WTC11 (cell line): ENCODE results near the gene RAPGEF5. TPM values are rescaled to one million over a fixed set of nuclear protein-coding genes. Genes with fewer than 3 reads are reported as not detected.

ENCODE experiments used
- ATAC-seq: fragments of 200-7000 bp; cut with Tn5 transposase; 2 replicates; pipeline ENCODE4 v1.10.0; 2021; ENCODE audit warnings: mild to moderate bottlenecking, moderate library complexity
- CTCF ChIA-PET: fragments of 300-600 bp; sonication (Branson Sonifier 250); formaldehyde crosslinking; loops from one replicate; lab custom pipeline; 2021; ENCODE audit warnings: antibody characterized with exemption; lab: Charles Lee
- POLR2A ChIA-PET: fragments of 350-600 bp; sonication (Branson Sonifier 250); formaldehyde crosslinking; loops from one replicate; lab custom pipeline; 2021; ENCODE audit warnings: antibody characterized with exemption; lab: Charles Lee
- DNase-seq: peaks from one replicate; pipeline ENCODE4 v3.0.0; 2021; ENCODE audit warnings: low spot score
- H3K27ac Mint-ChIP-seq: 2 replicates; pipeline ENCODE4 v1.8.0; 2021; ENCODE audit warnings: mixed read lengths
- H3K27me3 Mint-ChIP-seq: 2 replicates; pipeline ENCODE4 v1.8.0; 2021; ENCODE audit warnings: low read depth, mild to moderate bottlenecking, moderate library complexity, mixed read lengths
- H3K36me3 Mint-ChIP-seq: 2 replicates; pipeline ENCODE4 v1.8.0; 2021; ENCODE audit warnings: mixed read lengths
- H3K4me1 Mint-ChIP-seq: 2 replicates; pipeline ENCODE4 v1.8.0; 2022; ENCODE audit warnings: mixed read lengths
- H3K4me3 Mint-ChIP-seq: 2 replicates; pipeline ENCODE4 v1.8.0; 2021; ENCODE audit warnings: mild to moderate bottlenecking, moderate library complexity, mixed read lengths
- H3K9me3 Mint-ChIP-seq: 2 replicates; pipeline ENCODE4 v1.8.0; 2021; ENCODE audit warnings: mixed read lengths
- JUN ChIP-seq: sonication (generic); formaldehyde crosslinking; IDR thresholded peaks from 2 replicates; pipeline ENCODE4 v1.8.0; 2023; ENCODE audit warnings: mild to moderate bottlenecking, missing genetic modification reagents
- KAT7 ChIP-seq: sonication (generic); formaldehyde crosslinking; IDR thresholded peaks from 2 replicates; pipeline ENCODE4 v1.8.1; 2023; ENCODE audit warnings: missing genetic modification reagents, mild to moderate bottlenecking, borderline replicate concordance
- OVOL2 ChIP-seq: fragments of 250-450 bp; sonication (Bioruptor Pico); IDR thresholded peaks from 2 replicates; pipeline ENCODE4 v1.9.0; 2021; ENCODE audit warnings: mild to moderate bottlenecking, borderline replicate concordance
- SP1 ChIP-seq: sonication (generic); formaldehyde crosslinking; conservative IDR thresholded peaks from 2 replicates; pipeline ENCODE4 v1.8.1; 2022; ENCODE audit warnings: missing genetic modification reagents
- ZBTB21 ChIP-seq: sonication (generic); formaldehyde crosslinking; IDR thresholded peaks from 2 replicates; pipeline ENCODE4 v1.8.1; 2023; ENCODE audit warnings: mild to moderate bottlenecking, missing genetic modification reagents, borderline replicate concordance
- ZNF317 ChIP-seq: sonication (generic); formaldehyde crosslinking; IDR thresholded peaks from 2 replicates; pipeline ENCODE4 v1.8.1; 2023; ENCODE audit warnings: low read depth, mild to moderate bottlenecking, moderate library complexity, missing genetic modification reagents, borderline replicate concordance
- total RNA-seq: library from RNA; stranded (reverse); gene quantifications from 3 replicates; pipeline ENCODE4 v1.2.3, GENCODE V29; 2021
- TF ChIP-seq, protein P1 (sequence below): sonication (generic); formaldehyde crosslinking; IDR thresholded peaks from 2 replicates; pipeline ENCODE4 v1.8.1; 2023; ENCODE audit warnings: mild to moderate bottlenecking, missing genetic modification reagents
- TF ChIP-seq, protein P2 (sequence below): sonication (generic); formaldehyde crosslinking; IDR thresholded peaks from 2 replicates; pipeline ENCODE4 v1.8.1; 2023; ENCODE audit warnings: mild to moderate bottlenecking, missing genetic modification reagents, moderate library complexity
- TF ChIP-seq, protein P3 (sequence below): fragments of 200-600 bp; IDR thresholded peaks from 2 replicates; pipeline ENCODE4 v1.8.0; 2022; ENCODE audit warnings: antibody characterized with exemption
- TF ChIP-seq, protein P4 (sequence below): fragments of 250-450 bp; sonication (Bioruptor Pico); IDR thresholded peaks from 2 replicates; pipeline ENCODE4 v1.9.0; 2021; ENCODE audit warnings: mild to moderate bottlenecking
- TF ChIP-seq, protein P5 (sequence below): sonication (generic); formaldehyde crosslinking; IDR thresholded peaks from 2 replicates; pipeline ENCODE4 v1.8.0; 2022; ENCODE audit warnings: mild to moderate bottlenecking, missing genetic modification reagents
- TF ChIP-seq, protein P6 (sequence below): fragments of 250-450 bp; sonication (Bioruptor Pico); IDR thresholded peaks from 2 replicates; pipeline ENCODE4 v1.9.0; 2021; ENCODE audit warnings: mild to moderate bottlenecking, borderline replicate concordance

RAPGEF5 gene
- total RNA-seq, 1 experiment from 2014 or later: 12.3 TPM

DNA sequence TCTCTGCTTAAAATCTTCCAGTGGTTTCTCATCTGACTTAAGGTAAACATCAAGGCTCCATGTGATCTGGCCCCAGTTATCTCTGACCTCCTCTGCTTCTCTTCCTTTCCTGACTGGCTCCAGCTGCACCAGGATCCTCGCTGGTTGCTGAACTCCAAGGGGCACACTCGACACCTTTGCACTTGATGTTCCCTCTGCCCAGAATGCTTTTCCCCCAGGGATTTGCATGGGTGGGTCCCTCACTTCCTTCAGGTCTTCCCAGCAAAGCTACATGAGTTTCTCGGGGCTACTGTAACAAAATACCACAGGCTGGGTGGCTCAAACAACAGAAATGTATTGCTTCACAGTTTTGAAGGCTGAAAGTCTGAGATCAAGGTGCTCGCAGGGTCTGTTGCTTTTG, 245.3 kb downstream of the RAPGEF5 start (continued):
- no peak for TF ChIP-seq ZNF317 (CRISPR knock-in tag)
- TF ChIP-seq OVOL2 (CRISPR knock-in tag): no peak
- TF ChIP-seq, protein P1, sequence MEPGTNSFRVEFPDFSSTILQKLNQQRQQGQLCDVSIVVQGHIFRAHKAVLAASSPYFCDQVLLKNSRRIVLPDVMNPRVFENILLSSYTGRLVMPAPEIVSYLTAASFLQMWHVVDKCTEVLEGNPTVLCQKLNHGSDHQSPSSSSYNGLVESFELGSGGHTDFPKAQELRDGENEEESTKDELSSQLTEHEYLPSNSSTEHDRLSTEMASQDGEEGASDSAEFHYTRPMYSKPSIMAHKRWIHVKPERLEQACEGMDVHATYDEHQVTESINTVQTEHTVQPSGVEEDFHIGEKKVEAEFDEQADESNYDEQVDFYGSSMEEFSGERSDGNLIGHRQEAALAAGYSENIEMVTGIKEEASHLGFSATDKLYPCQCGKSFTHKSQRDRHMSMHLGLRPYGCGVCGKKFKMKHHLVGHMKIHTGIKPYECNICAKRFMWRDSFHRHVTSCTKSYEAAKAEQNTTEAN (CRISPR knock-in tag): no peak
- no peak for TF ChIP-seq JUN (CRISPR knock-in tag)

DNA sequence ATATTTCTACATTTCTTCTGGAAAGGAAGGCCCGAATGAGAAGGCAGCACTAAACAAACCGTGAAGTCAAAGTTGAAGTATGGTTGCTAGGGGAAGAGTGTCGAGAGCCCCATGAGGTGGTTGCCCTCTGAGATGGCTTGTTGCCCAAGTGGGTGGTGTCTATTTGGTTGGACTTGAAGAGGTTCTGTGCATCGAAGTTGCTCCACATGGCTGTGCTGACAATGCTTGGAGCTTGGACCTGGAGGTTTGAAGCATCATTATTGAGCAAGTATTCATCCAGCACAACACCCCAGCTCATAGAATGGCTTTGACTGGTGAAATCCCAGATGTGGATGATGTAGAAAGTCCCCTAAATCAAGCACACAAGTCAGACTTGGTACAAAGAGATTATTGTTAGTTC, 246.1 kb downstream of the RAPGEF5 start:
- DNase-seq: no peak
- Mint-ChIP-seq H3K36me3 (no peaks in the 10 kb centered on the region), H3K4me3 (no peak overlapping the region), H3K9me3 (no peaks in the 10 kb centered on the region), H3K4me1 (peaks cover 3% of the 10 kb centered on the region; the same call in 1 of the 2 replicates), H3K27me3 (no peaks in the 10 kb centered on the region), H3K27ac (no peak overlapping the region)
- ChIA-PET POLR2A (no interaction called here), CTCF (interaction anchor here (0.8 to 2.8 kb wide), 9 partner anchors 15 to 390 kb away, joined by 3 to 20 read pairs (median 10); partner anchors contain the start of gene STEAP1B)
- no peak for ATAC-seq
- TF ChIP-seq KAT7 (no peak), ZBTB21 (CRISPR knock-in tag) (no peak), SP1 (CRISPR knock-in tag) (no peak)
- TF ChIP-seq, protein P2, sequence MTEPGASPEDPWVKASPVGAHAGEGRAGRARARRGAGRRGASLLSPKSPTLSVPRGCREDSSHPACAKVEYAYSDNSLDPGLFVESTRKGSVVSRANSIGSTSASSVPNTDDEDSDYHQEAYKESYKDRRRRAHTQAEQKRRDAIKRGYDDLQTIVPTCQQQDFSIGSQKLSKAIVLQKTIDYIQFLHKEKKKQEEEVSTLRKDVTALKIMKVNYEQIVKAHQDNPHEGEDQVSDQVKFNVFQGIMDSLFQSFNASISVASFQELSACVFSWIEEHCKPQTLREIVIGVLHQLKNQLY (CRISPR knock-in tag): no peak
- TF ChIP-seq, protein P3, sequence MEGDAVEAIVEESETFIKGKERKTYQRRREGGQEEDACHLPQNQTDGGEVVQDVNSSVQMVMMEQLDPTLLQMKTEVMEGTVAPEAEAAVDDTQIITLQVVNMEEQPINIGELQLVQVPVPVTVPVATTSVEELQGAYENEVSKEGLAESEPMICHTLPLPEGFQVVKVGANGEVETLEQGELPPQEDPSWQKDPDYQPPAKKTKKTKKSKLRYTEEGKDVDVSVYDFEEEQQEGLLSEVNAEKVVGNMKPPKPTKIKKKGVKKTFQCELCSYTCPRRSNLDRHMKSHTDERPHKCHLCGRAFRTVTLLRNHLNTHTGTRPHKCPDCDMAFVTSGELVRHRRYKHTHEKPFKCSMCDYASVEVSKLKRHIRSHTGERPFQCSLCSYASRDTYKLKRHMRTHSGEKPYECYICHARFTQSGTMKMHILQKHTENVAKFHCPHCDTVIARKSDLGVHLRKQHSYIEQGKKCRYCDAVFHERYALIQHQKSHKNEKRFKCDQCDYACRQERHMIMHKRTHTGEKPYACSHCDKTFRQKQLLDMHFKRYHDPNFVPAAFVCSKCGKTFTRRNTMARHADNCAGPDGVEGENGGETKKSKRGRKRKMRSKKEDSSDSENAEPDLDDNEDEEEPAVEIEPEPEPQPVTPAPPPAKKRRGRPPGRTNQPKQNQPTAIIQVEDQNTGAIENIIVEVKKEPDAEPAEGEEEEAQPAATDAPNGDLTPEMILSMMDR: no peak
- TF ChIP-seq, protein P4, sequence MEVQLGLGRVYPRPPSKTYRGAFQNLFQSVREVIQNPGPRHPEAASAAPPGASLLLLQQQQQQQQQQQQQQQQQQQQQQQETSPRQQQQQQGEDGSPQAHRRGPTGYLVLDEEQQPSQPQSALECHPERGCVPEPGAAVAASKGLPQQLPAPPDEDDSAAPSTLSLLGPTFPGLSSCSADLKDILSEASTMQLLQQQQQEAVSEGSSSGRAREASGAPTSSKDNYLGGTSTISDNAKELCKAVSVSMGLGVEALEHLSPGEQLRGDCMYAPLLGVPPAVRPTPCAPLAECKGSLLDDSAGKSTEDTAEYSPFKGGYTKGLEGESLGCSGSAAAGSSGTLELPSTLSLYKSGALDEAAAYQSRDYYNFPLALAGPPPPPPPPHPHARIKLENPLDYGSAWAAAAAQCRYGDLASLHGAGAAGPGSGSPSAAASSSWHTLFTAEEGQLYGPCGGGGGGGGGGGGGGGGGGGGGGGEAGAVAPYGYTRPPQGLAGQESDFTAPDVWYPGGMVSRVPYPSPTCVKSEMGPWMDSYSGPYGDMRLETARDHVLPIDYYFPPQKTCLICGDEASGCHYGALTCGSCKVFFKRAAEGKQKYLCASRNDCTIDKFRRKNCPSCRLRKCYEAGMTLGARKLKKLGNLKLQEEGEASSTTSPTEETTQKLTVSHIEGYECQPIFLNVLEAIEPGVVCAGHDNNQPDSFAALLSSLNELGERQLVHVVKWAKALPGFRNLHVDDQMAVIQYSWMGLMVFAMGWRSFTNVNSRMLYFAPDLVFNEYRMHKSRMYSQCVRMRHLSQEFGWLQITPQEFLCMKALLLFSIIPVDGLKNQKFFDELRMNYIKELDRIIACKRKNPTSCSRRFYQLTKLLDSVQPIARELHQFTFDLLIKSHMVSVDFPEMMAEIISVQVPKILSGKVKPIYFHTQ: no peak
- TF ChIP-seq, protein P5, sequence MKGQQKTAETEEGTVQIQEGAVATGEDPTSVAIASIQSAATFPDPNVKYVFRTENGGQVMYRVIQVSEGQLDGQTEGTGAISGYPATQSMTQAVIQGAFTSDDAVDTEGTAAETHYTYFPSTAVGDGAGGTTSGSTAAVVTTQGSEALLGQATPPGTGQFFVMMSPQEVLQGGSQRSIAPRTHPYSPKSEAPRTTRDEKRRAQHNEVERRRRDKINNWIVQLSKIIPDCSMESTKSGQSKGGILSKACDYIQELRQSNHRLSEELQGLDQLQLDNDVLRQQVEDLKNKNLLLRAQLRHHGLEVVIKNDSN (CRISPR knock-in tag): no peak
- TF ChIP-seq, protein P6, sequence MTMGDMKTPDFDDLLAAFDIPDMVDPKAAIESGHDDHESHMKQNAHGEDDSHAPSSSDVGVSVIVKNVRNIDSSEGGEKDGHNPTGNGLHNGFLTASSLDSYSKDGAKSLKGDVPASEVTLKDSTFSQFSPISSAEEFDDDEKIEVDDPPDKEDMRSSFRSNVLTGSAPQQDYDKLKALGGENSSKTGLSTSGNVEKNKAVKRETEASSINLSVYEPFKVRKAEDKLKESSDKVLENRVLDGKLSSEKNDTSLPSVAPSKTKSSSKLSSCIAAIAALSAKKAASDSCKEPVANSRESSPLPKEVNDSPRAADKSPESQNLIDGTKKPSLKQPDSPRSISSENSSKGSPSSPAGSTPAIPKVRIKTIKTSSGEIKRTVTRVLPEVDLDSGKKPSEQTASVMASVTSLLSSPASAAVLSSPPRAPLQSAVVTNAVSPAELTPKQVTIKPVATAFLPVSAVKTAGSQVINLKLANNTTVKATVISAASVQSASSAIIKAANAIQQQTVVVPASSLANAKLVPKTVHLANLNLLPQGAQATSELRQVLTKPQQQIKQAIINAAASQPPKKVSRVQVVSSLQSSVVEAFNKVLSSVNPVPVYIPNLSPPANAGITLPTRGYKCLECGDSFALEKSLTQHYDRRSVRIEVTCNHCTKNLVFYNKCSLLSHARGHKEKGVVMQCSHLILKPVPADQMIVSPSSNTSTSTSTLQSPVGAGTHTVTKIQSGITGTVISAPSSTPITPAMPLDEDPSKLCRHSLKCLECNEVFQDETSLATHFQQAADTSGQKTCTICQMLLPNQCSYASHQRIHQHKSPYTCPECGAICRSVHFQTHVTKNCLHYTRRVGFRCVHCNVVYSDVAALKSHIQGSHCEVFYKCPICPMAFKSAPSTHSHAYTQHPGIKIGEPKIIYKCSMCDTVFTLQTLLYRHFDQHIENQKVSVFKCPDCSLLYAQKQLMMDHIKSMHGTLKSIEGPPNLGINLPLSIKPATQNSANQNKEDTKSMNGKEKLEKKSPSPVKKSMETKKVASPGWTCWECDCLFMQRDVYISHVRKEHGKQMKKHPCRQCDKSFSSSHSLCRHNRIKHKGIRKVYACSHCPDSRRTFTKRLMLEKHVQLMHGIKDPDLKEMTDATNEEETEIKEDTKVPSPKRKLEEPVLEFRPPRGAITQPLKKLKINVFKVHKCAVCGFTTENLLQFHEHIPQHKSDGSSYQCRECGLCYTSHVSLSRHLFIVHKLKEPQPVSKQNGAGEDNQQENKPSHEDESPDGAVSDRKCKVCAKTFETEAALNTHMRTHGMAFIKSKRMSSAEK (CRISPR knock-in tag): no peak
- TF ChIP-seq, all 79 proteins: peak for 0
